NCI-H2107 treated with DMSO at 0.1 percent for 48 hours (cell line): ENCODE data around the gene BAIAP3.

Experiments
- DNase-seq: peaks from one replicate; lab custom pipeline; 2025; ENCODE audit not compliant: unreplicated experiment; lab: John Stamatoyannopoulos, UW

The BAIAP3 gene

DNA sequence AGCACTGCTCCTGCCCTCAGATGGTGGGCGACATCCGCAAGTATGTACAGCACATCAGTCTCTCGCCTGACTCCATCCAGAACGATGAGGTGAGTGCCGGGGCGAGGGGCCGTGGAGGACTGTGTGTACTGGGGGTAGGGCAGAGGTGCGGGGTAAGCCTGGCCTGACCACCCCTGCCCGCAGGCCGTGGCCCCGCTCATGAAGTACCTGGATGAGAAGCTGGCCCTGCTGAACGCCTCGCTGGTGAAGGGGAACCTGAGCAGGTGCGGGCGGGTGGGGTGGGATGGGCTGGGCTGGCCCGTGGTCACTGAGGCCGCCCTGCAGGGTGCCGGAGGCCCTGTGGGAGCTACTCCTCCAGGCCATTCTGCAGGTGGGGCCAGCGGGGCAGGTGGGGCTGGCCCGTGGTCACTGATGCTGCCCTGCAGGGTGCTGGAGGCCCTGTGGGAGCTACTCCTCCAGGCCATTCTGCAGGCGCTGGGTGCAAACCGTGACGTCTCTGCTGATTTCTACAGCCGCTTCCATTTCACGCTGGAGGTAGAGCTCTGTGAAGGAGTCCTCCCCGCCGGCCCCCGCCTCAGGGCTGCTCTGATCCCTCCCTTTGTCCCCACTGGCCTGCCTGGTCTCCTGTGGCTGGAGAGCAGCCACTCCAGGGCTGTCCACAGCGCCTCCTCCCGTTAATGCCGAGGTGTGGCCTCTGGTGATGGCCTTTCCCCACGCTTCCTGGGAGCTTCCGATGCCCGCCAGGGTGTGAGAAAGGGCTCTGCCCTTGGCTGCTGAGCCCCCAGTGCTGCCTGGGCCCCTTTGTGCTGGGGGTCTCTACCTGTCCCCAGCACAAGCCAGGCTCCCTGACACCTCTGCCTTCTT is 13.2 kb downstream of the BAIAP3 start:
- DNase-seq, result no peak

DNA sequence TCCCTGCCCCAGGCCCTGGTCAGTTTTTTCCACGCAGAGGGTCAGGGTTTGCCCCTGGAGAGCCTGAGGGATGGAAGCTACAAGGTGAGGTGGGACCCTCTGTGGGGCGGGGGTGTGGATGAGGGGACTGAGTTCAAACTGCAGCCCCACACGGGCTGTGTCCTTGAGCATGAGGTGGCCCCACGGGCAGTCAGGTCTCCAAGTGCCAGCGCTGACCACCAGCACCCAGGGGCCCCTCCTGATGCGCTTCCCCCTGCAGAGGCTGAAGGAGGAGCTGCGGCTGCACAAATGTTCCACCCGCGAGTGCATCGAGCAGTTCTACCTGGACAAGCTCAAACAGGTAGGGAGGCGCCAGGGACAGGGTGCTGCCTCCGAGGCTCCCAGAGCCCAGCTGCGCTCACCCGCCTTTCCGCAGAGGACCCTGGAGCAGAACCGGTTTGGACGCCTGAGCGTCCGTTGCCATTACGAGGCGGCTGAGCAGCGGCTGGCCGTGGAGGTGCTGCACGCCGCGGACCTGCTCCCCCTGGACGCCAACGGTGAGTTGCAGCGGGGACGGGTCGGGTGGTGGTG is 13.9 kb downstream of the BAIAP3 start:
- no peak for DNase-seq

DNA sequence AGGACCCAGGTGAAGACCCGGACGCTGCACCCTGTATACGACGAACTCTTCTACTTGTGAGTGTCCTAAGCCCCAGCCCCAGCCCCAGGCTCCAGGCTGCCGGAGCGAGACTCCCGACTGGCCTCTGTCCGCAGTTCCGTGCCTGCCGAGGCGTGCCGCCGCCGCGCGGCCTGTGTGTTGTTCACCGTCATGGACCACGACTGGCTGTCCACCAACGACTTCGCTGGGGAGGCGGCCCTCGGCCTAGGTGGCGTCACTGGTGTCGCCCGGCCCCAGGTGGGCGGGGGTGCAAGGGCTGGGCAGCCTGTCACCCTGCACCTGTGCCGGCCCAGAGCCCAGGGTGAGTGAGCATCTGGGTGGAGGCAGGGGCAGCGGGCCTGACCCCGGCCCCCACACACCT is 14.5 kb downstream of the BAIAP3 start:
- no peak for DNase-seq

DNA sequence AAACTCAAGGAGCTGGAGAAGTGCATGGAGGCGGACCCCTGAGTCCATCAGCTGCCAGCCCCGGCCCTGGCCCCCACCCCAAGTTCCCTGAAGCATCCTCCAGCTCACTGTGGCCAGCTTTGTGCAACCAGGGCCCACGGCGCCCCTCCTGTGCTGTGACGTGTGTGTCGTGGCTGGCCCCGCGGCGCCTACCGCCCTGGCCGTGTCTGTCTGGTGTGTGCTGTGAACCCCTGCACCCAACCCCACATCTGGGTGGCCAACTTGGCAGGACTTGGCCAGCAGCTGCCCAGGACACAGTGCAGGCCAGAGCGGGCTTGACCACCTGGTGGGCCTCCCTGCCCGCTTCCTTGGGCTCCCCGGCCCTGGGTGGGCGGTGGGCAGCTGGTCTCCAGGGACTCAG is 15.0 kb downstream of the BAIAP3 start:
- DNase-seq, result no peak

DNA sequence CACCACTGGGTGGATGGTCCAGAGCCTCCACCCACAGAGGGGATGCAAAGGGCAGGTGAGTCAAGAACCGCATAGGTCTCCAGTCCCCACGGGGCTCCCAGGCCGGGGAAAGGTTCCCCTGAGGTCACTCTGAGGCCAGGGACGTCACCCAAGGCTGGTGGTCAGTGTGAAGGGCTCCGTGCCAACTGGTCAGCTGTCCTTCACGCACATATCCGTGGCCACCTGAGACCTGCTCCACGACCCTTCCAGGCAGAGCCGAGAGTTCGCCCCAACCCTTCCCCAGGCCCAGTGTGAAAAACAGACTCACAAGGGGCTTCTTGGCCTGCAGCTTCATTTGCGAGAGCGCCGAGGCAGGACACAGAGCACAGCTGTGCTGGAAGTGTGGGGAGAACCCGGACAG is 15.5 kb downstream of the BAIAP3 start:
- no peak for DNase-seq

DNA sequence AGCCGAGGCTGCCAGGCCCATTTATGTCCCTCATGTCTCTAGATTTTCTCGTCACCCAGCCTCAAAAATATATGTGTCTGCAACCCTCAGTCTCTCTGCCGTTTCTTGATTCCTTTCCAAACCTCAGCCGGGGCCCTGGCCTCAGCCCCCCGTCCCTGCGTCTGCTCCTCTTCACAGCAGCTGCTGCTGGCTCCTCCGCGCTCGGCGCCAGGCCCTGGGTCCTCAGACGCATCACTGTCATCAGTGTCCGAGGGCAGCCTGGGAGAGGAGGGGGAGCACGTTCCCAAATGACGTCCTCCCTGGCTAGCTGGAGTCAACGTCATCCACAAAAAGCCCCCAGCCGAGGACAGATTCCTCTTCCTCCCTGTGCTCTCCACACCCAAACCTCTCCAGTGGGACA is 15.9 kb downstream of the BAIAP3 start:
- no peak for DNase-seq

DNA sequence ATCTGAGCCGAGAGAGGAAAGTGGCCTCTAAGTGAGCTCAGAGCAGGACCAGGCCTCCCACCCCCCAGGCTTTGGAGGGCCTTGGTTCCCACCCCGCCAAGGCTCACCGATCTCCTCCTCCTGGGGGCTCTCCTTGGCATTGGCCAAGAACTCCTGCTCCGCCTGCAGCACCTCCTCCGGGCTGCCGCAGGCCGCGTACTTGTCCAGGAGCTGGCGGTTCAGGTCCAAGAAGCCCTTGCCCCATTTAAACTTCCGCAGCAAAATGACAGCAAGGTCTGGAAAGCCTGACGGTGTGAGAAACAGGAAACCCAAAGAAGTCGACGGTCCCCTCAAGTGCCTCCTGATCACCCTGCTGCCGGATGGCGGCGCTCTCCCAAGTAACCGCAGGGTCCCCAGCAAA is 16.5 kb downstream of the BAIAP3 start:
- DNase-seq, result no peak

DNA sequence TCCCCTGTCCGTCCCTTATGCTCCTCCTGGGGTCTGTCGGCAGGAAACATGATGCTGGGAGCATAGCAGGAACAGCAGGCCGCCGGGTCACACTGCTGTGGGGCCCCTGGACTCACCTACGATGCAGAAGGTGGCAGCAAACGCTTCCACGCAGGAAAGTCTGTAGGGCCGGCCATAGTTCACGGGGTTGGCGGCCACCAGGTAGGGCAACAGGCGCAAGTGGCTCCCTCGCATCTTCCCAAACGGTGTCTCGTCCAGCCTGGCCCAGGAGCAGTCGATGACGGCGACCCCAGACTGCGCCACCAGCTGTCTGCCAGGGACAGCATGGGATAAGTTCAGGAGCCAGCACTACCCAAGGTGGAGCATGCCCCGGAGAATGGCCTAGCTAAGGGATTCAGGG is 17.2 kb downstream of the BAIAP3 start:
- no peak for DNase-seq

DNA sequence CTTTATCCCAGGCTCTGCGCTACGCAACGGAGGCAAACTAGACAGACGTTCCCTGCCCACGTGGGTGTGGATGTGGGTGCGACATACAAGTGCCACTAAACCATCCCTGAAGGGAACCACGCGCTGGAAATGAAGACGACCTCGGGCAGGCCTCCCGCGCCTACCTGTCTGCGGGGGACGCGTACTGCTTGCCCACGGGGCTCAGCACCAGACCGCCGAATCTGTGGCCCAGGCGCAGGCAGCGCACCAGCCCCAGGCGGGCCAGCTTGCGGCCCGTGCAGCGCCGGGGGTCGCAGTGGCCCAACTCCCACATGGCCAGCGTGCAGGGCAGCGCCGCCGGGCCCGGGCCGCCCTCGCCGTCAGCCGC is 17.8 kb downstream of the BAIAP3 start:
- DNase-seq, result no peak

DNA sequence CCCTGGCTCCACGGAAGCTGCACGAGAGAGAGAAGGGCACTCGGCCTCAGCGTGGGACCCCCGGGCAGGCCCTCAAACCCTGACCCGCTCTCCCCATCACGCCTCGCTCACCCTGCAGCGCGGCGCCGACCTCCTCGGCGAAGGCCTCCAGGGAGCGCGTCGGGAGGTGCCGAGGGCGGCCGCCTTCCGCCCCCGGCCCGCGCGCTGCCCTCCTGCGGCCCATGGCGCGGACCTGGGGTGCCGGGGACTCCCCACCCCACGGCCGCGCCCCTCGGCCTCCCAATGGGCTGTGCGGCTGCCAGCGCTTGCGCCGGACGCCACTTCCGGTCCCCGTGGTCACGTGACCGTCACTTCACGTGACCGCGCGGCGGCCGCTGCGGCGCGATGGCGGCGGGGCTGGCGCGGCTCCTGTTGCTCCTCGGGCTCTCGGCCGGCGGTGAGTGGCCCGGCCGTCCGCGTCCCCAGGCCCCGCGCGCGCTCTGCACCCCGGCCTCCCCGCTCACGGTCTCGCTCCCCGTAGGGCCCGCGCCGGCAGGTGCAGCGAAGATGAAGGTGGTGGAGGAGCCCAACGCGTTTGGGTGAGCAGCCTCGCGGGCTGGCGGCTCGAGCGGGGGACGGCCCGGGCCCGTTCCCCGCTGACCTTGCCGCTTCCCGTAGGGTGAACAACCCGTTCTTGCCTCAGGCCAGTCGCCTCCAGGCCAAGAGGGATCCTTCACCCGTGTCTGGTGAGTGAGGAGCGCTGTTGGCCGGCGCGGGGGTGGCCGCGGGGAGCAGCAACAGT is 18.3 kb downstream of the BAIAP3 start, which contains the start of the genes GNPTG and TSR3:
Gene GNPTG, plus strand, starts transcription at position 350 of the 781 bp plus-strand sequence. Its CDS starts 35 bp downstream, at position 385.
Gene TSR3, minus strand, starts transcription at position 297 of the 781 bp plus-strand sequence. Its CDS starts 74 bp downstream, at position 223.
- DNase-seq, result peak; percentile 25

DNA sequence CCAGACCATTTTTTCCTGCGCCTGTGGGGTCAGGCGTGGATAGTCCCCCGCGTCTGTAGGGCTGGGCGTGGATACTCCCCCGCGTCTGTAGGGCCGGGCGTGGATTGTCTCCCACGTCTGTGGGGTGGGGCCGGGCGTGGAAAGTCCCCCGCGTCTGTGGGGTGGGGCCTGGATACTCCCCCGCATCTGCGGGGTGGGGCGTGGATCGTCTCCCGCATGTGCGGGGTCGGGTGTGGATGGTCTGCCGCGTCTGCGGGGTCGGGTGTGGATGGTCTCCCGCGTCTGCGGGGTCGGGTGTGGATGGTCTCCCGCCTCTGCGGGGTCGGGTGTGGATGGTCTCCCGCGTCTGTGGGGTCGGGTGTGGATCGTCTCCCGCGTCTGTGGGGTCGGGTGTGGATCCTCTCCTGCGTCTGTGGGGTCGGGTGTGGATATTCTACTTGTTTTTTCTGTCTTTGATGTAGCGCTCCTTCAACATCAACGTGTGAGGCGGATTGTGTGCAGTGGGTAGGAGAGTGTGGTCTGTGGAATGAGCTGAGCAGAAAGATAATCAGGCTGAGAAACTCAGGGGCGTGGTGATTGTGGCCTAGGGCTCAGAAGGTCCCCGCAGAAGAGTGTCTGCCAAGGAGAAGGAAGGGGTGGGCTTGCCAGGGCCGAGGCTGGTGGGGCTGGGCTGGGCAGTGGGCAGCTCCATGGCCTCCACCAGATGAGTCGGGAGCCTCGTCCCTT is 21.5 kb downstream of the BAIAP3 start:
- no peak for DNase-seq

DNA sequence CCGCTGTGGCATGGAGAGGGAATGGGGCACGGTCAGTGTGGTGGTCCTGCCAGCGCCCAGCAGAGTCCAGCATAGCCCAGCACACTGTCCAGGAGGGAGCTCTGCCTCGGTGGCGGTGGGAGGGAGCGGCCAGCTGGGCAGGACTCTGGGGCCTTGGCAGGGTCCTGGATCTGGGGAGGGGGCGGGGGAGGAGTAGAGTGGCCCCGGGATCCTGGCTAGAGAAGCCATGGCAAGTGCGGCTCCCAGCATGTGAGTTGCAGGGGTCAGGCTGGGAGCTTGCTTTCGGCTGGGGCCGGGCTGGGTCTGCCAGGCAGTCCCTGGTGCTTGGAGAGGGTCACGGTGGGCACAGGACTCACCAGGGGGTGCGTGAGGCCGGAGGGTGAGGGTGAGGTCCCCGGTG is 22.1 kb downstream of the BAIAP3 start:
- no peak for DNase-seq

DNA sequence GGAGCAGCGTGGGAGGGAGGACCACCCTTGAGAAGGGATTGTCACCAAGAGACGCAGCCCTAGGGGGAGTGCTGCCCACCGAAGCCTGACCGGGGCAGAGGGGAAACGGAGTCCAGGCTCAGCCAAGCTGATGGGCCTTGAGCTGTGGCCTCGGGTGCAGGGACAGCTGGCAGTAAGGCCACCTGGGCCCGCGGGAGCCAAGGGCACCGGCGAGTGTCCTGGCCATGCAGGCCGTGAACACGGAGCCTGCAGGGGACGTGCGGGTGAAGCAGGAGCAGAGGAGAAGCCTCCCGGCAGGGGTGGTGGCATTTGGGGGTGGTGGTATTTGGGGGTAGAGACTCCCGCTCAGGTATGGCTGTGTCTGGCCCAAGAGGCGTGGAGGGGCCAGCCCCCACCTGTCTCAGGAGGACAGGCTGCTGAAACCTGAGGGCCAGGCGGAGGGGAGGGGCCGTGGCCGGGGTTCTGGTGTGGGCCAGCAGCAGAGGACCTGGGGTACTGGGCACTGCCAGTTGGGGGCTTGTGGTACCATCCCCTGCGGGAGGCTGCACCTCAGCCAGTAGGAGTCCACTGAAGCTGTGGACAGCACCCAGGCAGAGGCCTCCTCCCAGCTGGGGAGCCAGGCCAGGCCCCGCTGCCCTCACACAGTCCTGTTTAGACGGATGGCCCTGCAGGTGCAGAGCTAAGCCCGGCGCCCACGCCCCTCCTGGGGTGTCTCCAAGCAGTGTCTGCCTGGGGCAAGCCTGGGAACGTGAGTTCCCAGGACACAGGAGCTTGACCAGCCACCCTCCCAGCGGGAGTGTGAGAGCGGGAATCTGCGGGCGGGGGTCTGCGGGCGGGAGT is 22.8 kb downstream of the BAIAP3 start:
- no peak for DNase-seq

DNA sequence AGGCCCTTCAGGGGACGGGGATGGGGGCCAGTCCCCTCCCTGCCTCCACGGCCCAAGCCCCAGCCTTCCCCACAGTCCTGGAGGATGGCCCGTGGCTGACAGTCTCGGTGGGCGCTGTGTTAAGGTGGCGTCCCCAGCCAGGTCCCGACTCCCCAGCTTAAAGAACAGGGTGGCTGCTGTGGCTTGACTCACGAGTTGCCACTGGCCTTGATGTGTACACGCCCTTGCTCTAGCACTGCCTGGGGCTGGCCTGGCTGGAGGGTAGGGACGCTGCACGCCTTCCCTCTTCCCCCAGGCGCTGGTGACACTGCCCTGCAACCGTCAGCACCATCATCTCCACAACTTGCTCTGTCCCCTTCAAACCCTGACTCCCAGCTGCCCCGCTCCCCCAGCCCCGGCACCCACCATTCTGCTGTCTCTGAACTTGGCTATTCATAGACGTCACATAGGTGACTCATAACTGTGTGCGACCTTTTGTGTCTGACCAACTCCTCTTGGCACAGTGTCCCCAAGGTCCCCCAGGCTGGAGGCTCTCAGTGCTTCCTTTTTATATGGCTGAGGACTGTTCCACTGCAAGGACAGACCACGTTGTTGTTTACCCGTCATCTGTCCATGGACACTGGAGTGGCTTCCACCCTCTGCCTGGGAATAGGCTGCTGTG is 24.6 kb downstream of the BAIAP3 start:
- no peak for DNase-seq

DNA sequence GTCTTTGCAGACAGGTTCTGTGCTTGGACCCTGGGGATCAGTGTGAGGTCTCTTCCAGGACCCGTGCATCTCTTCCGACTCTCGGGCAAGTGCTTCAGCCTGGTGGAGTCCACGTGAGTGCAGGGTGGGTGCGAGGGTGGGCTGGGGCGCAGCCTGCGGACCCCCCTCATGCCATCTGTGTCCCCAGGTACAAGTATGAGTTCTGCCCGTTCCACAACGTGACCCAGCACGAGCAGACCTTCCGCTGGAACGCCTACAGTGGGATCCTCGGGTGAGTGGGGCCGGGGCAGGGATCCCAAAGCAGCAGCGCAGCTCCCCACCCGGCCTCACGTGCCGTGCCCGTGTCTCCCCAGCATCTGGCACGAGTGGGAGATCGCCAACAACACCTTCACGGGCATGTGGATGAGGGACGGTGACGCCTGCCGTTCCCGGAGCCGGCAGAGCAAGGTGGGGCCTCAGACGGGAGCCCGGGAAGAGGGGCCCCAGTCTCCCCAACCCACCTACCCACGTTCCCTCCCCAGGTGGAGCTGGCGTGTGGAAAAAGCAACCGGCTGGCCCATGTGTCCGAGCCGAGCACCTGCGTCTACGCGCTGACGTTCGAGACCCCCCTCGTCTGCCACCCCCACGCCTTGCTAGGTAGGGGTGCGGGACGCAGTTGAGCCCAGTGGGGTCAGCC is 28.4 kb downstream of the BAIAP3 start:
- no peak for DNase-seq

DNA sequence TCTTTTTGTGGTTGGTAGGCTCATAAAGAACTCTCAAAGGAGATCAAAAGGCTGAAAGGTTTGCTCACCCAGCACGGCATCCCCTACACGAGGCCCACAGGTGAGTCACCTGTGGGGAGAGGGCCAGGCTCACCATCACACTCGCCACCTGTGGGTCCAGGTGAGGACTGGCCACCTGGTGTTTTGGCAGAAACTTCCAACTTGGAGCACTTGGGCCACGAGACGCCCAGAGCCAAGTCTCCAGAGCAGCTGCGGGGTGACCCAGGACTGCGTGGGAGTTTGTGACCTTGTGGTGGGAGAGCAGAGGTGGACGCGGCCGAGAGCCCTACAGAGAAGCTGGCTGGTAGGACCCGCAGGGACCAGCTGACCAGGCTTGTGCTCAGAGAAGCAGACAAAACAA is 29.4 kb downstream of the BAIAP3 start:
- no peak for DNase-seq

DNA sequence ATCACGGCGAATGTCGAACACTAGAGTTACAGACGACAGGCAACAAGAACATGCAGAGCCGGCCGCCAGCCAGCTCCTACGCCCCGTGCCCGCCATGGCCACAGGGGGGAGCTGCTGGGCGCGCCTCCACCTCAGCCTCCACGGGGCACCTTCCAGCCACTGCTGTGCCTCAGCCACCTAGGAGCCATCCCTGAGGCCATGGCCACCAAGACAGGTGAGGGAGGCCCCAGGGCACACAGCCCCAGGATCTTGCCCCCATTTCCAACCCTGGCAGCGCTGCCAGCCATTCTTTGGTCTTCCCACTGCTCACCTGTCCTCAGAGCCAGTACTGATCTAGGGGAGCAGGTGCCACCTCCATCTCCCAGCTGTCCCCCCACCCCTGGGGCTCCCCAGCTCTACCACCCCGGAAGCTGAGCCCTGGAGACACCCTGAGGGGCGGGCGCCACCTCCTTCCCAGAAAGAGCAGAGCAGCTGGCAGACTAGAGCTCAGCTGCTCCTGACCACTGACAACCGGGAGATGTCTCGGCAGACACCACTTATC is 30.1 kb downstream of the BAIAP3 start:
- peak; percentile 25 for DNase-seq

DNA sequence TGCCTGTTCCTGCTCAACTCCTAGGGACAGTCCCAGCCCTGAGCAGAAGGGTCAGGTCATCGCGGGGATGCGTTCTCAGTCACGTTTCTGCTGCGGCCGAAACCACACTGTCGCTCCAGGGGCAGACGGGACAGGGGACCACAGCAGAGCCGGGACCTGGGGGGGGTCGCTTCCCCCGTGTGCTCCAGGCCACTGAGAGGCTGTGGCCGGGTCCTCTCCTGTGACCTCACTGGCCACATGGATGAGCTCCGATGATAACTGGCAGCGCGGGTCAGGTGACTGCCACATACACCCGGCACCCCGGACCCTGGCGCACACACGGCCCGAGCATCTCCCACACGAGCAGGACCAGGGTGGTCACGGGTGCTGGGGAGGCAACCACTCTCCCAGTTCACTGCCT is 31.1 kb downstream of the BAIAP3 start:
- DNase-seq, result no peak
